Stimulated activated CD8-positive, alpha-beta memory T cell treated with anti-CD3 and anti-CD28 coated beads, Interleukin-7, amount 100 ng/mL, for 1 hour (primary cell): Measurements from ENCODE around the gene GRAP2.
A peak's percentile ranks its signal among the peaks of the same experiment; 100 is the strongest.
"Not testable (repeated sequence)": the region's sequence is repeated elsewhere in the genome, so short reads cannot be mapped to it uniquely, and the experiment has no call there.

ENCODE experiments used
- DNase-seq, 2 donors: peaks; one replicate each; pipeline ENCODE4 v3.0.0-alpha.2; 2020; ENCODE audit warnings: low read depth in 2 of 2

Gene GRAP2

GRCh38 chr22:39900306-39901227, at the start of gene GRAP2:
GRAP2 (plus strand) TSS chr22:39901084; CDS start chr22:39947107, 46,023 bp downstream.
- DNase-seq: peak; percentile 35

- DNase-seq: no peak
These were observed 49.1 kb upstream of the GRAP2 start for GRCh38 chr22:39851606-39852315.

GRCh38 chr22:39852799-39853198, 48.1 kb upstream of the GRAP2 start:
- no peak for DNase-seq

- no peak for DNase-seq
These were observed 44.3 kb upstream of the GRAP2 start for GRCh38 chr22:39856588-39856987.

- DNase-seq: no peak
These were observed 40.8 kb upstream of the GRAP2 start for GRCh38 chr22:39859903-39860588.

- no peak for DNase-seq
These were observed 32.1 kb upstream of the GRAP2 start for GRCh38 chr22:39868741-39869140.

GRCh38 chr22:39869797-39870196, 31.1 kb upstream of the GRAP2 start:
- not testable (repeated sequence) for DNase-seq

GRCh38 chr22:39871008-39871798, 29.7 kb upstream of the GRAP2 start:
- DNase-seq: no peak

GRCh38 chr22:39872548-39872947, 28.3 kb upstream of the GRAP2 start:
- no peak for DNase-seq

GRCh38 chr22:39873965-39874364, 26.9 kb upstream of the GRAP2 start:
- DNase-seq: no peak

- not testable (repeated sequence) for DNase-seq
These were observed 25.6 kb upstream of the GRAP2 start for GRCh38 chr22:39875176-39875885.

GRCh38 chr22:39877079-39877845, 23.6 kb upstream of the GRAP2 start:
- DNase-seq: no peak

GRCh38 chr22:39880722-39881121, 20.2 kb upstream of the GRAP2 start:
- DNase-seq: no peak

GRCh38 chr22:39883057-39883456, 17.8 kb upstream of the GRAP2 start:
- no peak for DNase-seq

- DNase-seq: not testable (repeated sequence)
These were observed 11.0 kb upstream of the GRAP2 start for GRCh38 chr22:39889924-39890323.

- DNase-seq: no peak
These were observed 7.4 kb upstream of the GRAP2 start, which contains the start of gene ENTHD1 for GRCh38 chr22:39893526-39893925. ENTHD1 (minus strand) TSS chr22:39893760; CDS start chr22:39887748, 6,012 bp downstream.

- no peak for DNase-seq
These were observed 6.3 kb upstream of the GRAP2 start for GRCh38 chr22:39894554-39895092.

- no peak for DNase-seq
These were observed 5.2 kb upstream of the GRAP2 start for GRCh38 chr22:39895682-39896081.

GRCh38 chr22:39896313-39896996, 4.4 kb upstream of the GRAP2 start:
- DNase-seq: no peak
